Activated CD4-positive, alpha-beta T cell treated with anti-CD3 and anti-CD28 coated beads, Interleukin-2, amount 50 U/mL, for 48 hours (primary cell): Measurements from ENCODE around the gene CABP2.
"Not testable (repeated sequence)": the region's sequence is repeated elsewhere in the genome, so short reads cannot be mapped to it uniquely, and the experiment has no call there.

Experiments used
- DNase-seq, 2 experiments: peaks; one replicate each; pipeline ENCODE4 v3.0.0-alpha.2; 2020

Gene CABP2

GRCh38 chr11:67538823-67539505, 15.7 kb upstream of the CABP2 start:
- no peak for DNase-seq

- DNase-seq: no peak
These were observed 15.1 kb upstream of the CABP2 start for GRCh38 chr11:67538306-67538705.

- no peak for DNase-seq
These were observed 12.3 kb upstream of the CABP2 start for GRCh38 chr11:67535561-67535960.

- no peak for DNase-seq
These were observed 10.9 kb upstream of the CABP2 start for GRCh38 chr11:67534070-67534679.

GRCh38 chr11:67532889-67533288, 9.6 kb upstream of the CABP2 start:
- DNase-seq: no peak

GRCh38 chr11:67530282-67530592, 7.0 kb upstream of the CABP2 start:
- no peak for DNase-seq

- no peak for DNase-seq
These were observed 5.1 kb upstream of the CABP2 start for GRCh38 chr11:67528376-67528775.

- no peak for DNase-seq
These were observed 2.2 kb upstream of the CABP2 start for GRCh38 chr11:67525275-67525976.

- no peak for DNase-seq
These were observed 1.2 kb upstream of the CABP2 start for GRCh38 chr11:67524480-67524808.

GRCh38 chr11:67523556-67524479, 572 bp upstream of the CABP2 start:
- DNase-seq: no peak

- DNase-seq: no peak
These were observed 908 bp downstream of the CABP2 start for GRCh38 chr11:67522338-67522737.

GRCh38 chr11:67521924-67522323, 1.3 kb downstream of the CABP2 start:
- no peak for DNase-seq

- no peak for DNase-seq
These were observed 2.1 kb downstream of the CABP2 start for GRCh38 chr11:67520856-67521824.

GRCh38 chr11:67519726-67520125, 3.5 kb downstream of the CABP2 start:
- no peak for DNase-seq

- DNase-seq: no peak
These were observed 5.3 kb downstream of the CABP2 start for GRCh38 chr11:67517784-67518552.

GRCh38 chr11:67516806-67517205, 6.4 kb downstream of the CABP2 start:
- no peak for DNase-seq

GRCh38 chr11:67514116-67514515, 9.1 kb downstream of the CABP2 start:
- no peak for DNase-seq

- not testable (repeated sequence) for DNase-seq
These were observed 11.7 kb downstream of the CABP2 start for GRCh38 chr11:67511558-67511957.

- DNase-seq: no peak
These were observed 13.3 kb downstream of the CABP2 start for GRCh38 chr11:67510023-67510345.

- DNase-seq: peak; percentile 99
These were observed 14.6 kb downstream of the CABP2 start for GRCh38 chr11:67508486-67509121.

- DNase-seq: peak; percentile 99 to 100
These were observed 15.3 kb downstream of the CABP2 start, which contains the start of gene CDK2AP2 for GRCh38 chr11:67507864-67508485. Gene CDK2AP2 (minus strand): TSS chr11:67508162. CDS start chr11:67508082, 80 bp downstream.
